Large intestine (tissue), 3 donors: ENCODE data around the gene NUCB1. TPM values are rescaled to one million over a fixed set of nuclear protein-coding genes. Genes with fewer than 3 reads are reported as not detected.
"Not testable (repeated sequence)": the region's sequence is repeated elsewhere in the genome, so short reads cannot be mapped to it uniquely, and the experiment has no call there.

Experiments used
- DNase-seq, 2 donors: peaks; one replicate each; pipeline versions ENCODE4 v3.0.0 to v3.0.0-alpha.2; 2013
- H3K27ac ChIP-seq: one replicate; pipeline ENCODE4 v1.5.1; 2013; ENCODE audit warnings: low read length
- H3K27me3 ChIP-seq: 2 replicates; pipeline ENCODE4 v1.6.1; 2013; ENCODE audit warnings: low read length; ENCODE audit not compliant: control insufficient read depth, insufficient read depth
- H3K36me3 ChIP-seq: 2 replicates; pipeline ENCODE4 v1.6.1; 2013; ENCODE audit warnings: low read length; ENCODE audit not compliant: control insufficient read depth, insufficient read depth
- H3K4me1 ChIP-seq: one replicate; pipeline ENCODE4 v1.6.1; 2013; ENCODE audit warnings: low read length; ENCODE audit not compliant: control insufficient read depth, insufficient read depth
- H3K4me3 ChIP-seq: one replicate; pipeline ENCODE4 v1.5.1; 2013; ENCODE audit warnings: low read length
- H3K9me3 ChIP-seq: one replicate; pipeline ENCODE4 v1.6.1; 2013; ENCODE audit warnings: mild to moderate bottlenecking, low read depth, low read length, moderate library complexity; ENCODE audit not compliant: control insufficient read depth
- WGBS: methylation state at CpG from one replicate; pipeline ENCODE4 v1.1.5; 2013; ENCODE audit warnings: low lambda C conversion rate; ENCODE audit not compliant: insufficient coverage; 5-methylcytosine and 5-hydroxymethylcytosine counted together
- polyA plus RNA-seq: library from polyadenylated mRNA; unstranded; fragments of 120-200 nt; gene quantifications from one replicate; pipeline ENCODE4 v1.2.1, GENCODE V29; 2013

Gene NUCB1
- polyA plus RNA-seq, 1 donor: 237 TPM

GRCh38 chr19:48903788-48904187, 3.7 kb downstream of the NUCB1 start:
- DNase-seq, H3K4me3 ChIP-seq, H3K9me3 ChIP-seq, H3K27me3 ChIP-seq, H3K27ac ChIP-seq: not testable (repeated sequence)
- Histone ChIP-seq H3K4me1 (peaks cover 22% of the 10 kb centered on the region), H3K36me3 (peaks cover 42% of the 10 kb centered on the region)

- Histone ChIP-seq H3K9me3 (peaks cover 5% of the 10 kb centered on the region), H3K4me3 (no peak overlapping the region), H3K36me3 (peaks cover 59% of the 10 kb centered on the region), H3K27ac (no peak overlapping the region), H3K27me3 (no peaks in the 10 kb centered on the region), H3K4me1 (peaks cover 15% of the 10 kb centered on the region)
- DNase-seq: no peak
- 92% methylated on average over 2 of the region's 14 CpGs for WGBS
Measured at GRCh38 chr19:48905664-48906063, 5.6 kb downstream of the NUCB1 start.

GRCh38 chr19:48906324-48906723, 6.2 kb downstream of the NUCB1 start:
- Histone ChIP-seq H3K4me3 (no peak overlapping the region), H3K27me3 (no peaks in the 10 kb centered on the region), H3K36me3 (peaks cover 65% of the 10 kb centered on the region), H3K9me3 (peaks cover 5% of the 10 kb centered on the region), H3K4me1 (peaks cover 15% of the 10 kb centered on the region), H3K27ac (peak overlapping the region; percentile 89)
- no peak for DNase-seq
- WGBS: 100% methylated on average over 4 of the region's 10 CpGs

- peaks cover 5% of the 10 kb centered on the region for H3K9me3 ChIP-seq
- H3K4me1 ChIP-seq: peaks cover 15% of the 10 kb centered on the region
- peak overlapping the region; percentile 89 for H3K27ac ChIP-seq
- WGBS: no CpG with 5 or more reads among the region's 14 CpGs
- no peaks in the 10 kb centered on the region for H3K27me3 ChIP-seq
- peaks cover 71% of the 10 kb centered on the region for H3K36me3 ChIP-seq
- peak; percentile 96 to 98 for DNase-seq
- no peak overlapping the region for H3K4me3 ChIP-seq
Measured at GRCh38 chr19:48907671-48908070, 7.6 kb downstream of the NUCB1 start.

GRCh38 chr19:48909424-48910077, 9.4 kb downstream of the NUCB1 start:
- WGBS: no CpG with 5 or more reads among the region's 11 CpGs
- not testable (repeated sequence) for H3K9me3 ChIP-seq, H3K27me3 ChIP-seq, DNase-seq, H3K4me3 ChIP-seq
- Histone ChIP-seq H3K27ac (peak overlapping the region; percentile 64), H3K36me3 (peaks cover 84% of the 10 kb centered on the region), H3K4me1 (peaks cover 15% of the 10 kb centered on the region)

GRCh38 chr19:48910803-48911202, 10.7 kb downstream of the NUCB1 start:
- WGBS: no CpG with 5 or more reads among the region's 2 CpGs
- DNase-seq: no peak
- Histone ChIP-seq H3K9me3 (peaks cover 5% of the 10 kb centered on the region), H3K36me3 (peaks cover 83% of the 10 kb centered on the region), H3K27ac (no peak overlapping the region), H3K4me3 (no peak overlapping the region), H3K4me1 (peaks cover 15% of the 10 kb centered on the region), H3K27me3 (no peaks in the 10 kb centered on the region)

GRCh38 chr19:48913114-48913889, 13.2 kb downstream of the NUCB1 start:
- no peak for DNase-seq
- H3K9me3 ChIP-seq: no peaks in the 10 kb centered on the region
- H3K4me1 ChIP-seq: peaks cover 5% of the 10 kb centered on the region
- WGBS: 83% methylated on average over 1 of the region's 9 CpGs
- no peak overlapping the region for H3K27ac ChIP-seq
- no peaks in the 10 kb centered on the region for H3K27me3 ChIP-seq
- H3K4me3 ChIP-seq: no peak overlapping the region
- peaks cover 82% of the 10 kb centered on the region for H3K36me3 ChIP-seq

GRCh38 chr19:48914181-48914580, 14.1 kb downstream of the NUCB1 start:
- no peaks in the 10 kb centered on the region for H3K9me3 ChIP-seq
- H3K4me3 ChIP-seq: no peak overlapping the region
- no peaks in the 10 kb centered on the region for H3K27me3 ChIP-seq
- peaks cover 86% of the 10 kb centered on the region for H3K36me3 ChIP-seq
- no peaks in the 10 kb centered on the region for H3K4me1 ChIP-seq
- H3K27ac ChIP-seq: no peak overlapping the region
- no peak for DNase-seq
- no CpG with 5 or more reads among the region's 8 CpGs for WGBS

GRCh38 chr19:48915757-48916156, 15.6 kb downstream of the NUCB1 start:
- H3K4me1 ChIP-seq: no peaks in the 10 kb centered on the region
- H3K27me3 ChIP-seq: no peaks in the 10 kb centered on the region
- H3K27ac ChIP-seq: no peak overlapping the region
- peaks cover 77% of the 10 kb centered on the region for H3K36me3 ChIP-seq
- WGBS: 83% methylated on average over 3 of the region's 8 CpGs
- H3K4me3 ChIP-seq: no peak overlapping the region
- H3K9me3 ChIP-seq: no peaks in the 10 kb centered on the region
- no peak for DNase-seq

GRCh38 chr19:48918071-48918470, 18.0 kb downstream of the NUCB1 start:
- no peak for DNase-seq
- no peaks in the 10 kb centered on the region for H3K4me1 ChIP-seq
- H3K9me3 ChIP-seq: no peaks in the 10 kb centered on the region
- H3K27ac ChIP-seq: no peak overlapping the region
- H3K4me3 ChIP-seq: no peak overlapping the region
- H3K36me3 ChIP-seq: peaks cover 76% of the 10 kb centered on the region
- no peaks in the 10 kb centered on the region for H3K27me3 ChIP-seq
- WGBS: no CpG with 5 or more reads among the region's 6 CpGs
